IgD-negative memory B cell (primary cell): ENCODE measurements around the gene DENND1A. TPM values are rescaled to one million over a fixed set of nuclear protein-coding genes. Genes with fewer than 3 reads are reported as not detected.

Source experiments
- H3K27ac Mint-ChIP-seq, 3 donors: one replicate each; pipeline ENCODE4 v1.8.0; 2020 to 2022; ENCODE audit warnings: mild to moderate bottlenecking in 3 of 3, mixed read lengths in 3 of 3, moderate library complexity in 1 of 3
- H3K27me3 Mint-ChIP-seq: one replicate; pipeline ENCODE4 v1.8.0; 2021; ENCODE audit warnings: mixed read lengths
- H3K36me3 Mint-ChIP-seq: one replicate; pipeline ENCODE4 v1.8.0; 2020; ENCODE audit warnings: mild to moderate bottlenecking, mixed read lengths
- H3K4me1 Mint-ChIP-seq, 3 donors: one replicate each; pipeline ENCODE4 v1.8.0; 2020 to 2022; ENCODE audit warnings: mixed read lengths in 3 of 3, mild to moderate bottlenecking in 1 of 3
- H3K4me3 Mint-ChIP-seq, 4 donors: one replicate each; pipeline ENCODE4 v1.8.0; 2020 to 2022; ENCODE audit warnings: mild to moderate bottlenecking in 4 of 4, mixed read lengths in 4 of 4, moderate library complexity in 3 of 4
- H3K9me3 Mint-ChIP-seq, 3 donors: one replicate each; pipeline ENCODE4 v1.8.0; 2020 to 2021; ENCODE audit warnings: mixed read lengths in 3 of 3, mild to moderate bottlenecking in 1 of 3
- polyA plus RNA-seq: library from polyadenylated mRNA; unstranded; fragments of 300-500 nt; fragmentation: Illumina TruSeq; gene quantifications from one replicate; pipeline ENCODE4 v1.2.3, GENCODE V29; 2021

DENND1A gene
- polyA plus RNA-seq, 1 donor from 2014 or later = 6.4 TPM

GRCh38 chr9:123871781-123872180, 58.1 kb downstream of the DENND1A start:
- H3K9me3 Mint-ChIP-seq = no peaks in the 10 kb centered on the region
- H3K4me1 Mint-ChIP-seq = peaks cover 13 to 20% (median 13%) of the 10 kb centered on the region in 3 donors
- no peak overlapping the region for H3K4me3 Mint-ChIP-seq
- H3K27me3 Mint-ChIP-seq = no peaks in the 10 kb centered on the region
- H3K27ac Mint-ChIP-seq = no peak overlapping the region
- H3K36me3 Mint-ChIP-seq = peaks cover 16% of the 10 kb centered on the region

DNA sequence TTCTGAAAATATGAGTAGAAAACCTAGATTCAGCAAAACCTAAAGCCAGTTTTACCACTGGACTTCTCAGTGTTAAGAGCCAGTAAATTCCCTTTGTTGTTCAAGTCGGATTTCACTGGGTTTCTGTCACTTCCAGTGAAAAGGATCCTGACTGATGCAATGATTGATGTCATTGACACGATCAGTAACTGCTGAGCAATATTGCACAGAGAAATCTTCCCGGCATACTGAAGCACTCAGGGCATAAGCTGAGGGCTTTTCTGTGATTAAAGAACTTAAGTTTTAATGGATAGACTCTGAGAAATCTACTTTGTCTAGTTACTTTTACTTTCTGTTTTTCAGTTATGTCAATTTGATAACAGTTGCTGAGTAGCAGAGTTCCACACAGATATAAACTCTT, 61.9 kb downstream of the DENND1A start:
- H3K4me3 Mint-ChIP-seq = peak overlapping the region in 1 of 4 donors; percentile 42
- H3K4me1 Mint-ChIP-seq = peaks cover 15 to 29% (median 25%) of the 10 kb centered on the region in 3 donors
- peaks cover 4% of the 10 kb centered on the region for H3K36me3 Mint-ChIP-seq
- H3K27me3 Mint-ChIP-seq = no peaks in the 10 kb centered on the region
- H3K27ac Mint-ChIP-seq = no peak overlapping the region
- H3K9me3 Mint-ChIP-seq = no peaks in the 10 kb centered on the region

DNA sequence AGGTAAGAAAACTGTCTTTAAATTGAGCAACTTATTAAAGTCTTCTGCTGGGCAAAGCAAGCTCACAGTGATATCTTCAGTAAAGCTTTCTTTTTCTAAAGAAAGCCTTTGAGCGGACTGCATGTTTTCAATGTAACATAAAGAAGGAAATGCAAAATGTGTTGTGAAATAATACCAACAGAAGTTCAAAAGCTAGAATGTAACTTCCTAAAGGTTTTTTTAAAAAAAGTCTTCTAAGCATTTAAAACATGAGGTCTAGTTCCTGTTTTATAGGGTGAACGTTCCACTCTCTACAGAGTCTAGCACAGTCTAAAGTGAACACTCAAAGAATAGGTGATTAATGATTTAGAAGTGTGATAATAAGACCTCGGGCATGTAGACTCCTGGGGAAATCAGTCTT, 62.9 kb downstream of the DENND1A start:
- no peaks in the 10 kb centered on the region for H3K9me3 Mint-ChIP-seq
- peak overlapping the region in 2 of 4 donors; percentile 86 for H3K4me3 Mint-ChIP-seq
- no peak overlapping the region for H3K27ac Mint-ChIP-seq
- H3K4me1 Mint-ChIP-seq = peaks cover 15 to 28% (median 27%) of the 10 kb centered on the region in 3 donors
- peaks cover 4% of the 10 kb centered on the region for H3K36me3 Mint-ChIP-seq
- H3K27me3 Mint-ChIP-seq = no peaks in the 10 kb centered on the region

GRCh38 chr9:123866497-123866896, 63.4 kb downstream of the DENND1A start:
- H3K4me3 Mint-ChIP-seq = peak overlapping the region in 1 of 4 donors; percentile 68
- peaks cover 4% of the 10 kb centered on the region for H3K36me3 Mint-ChIP-seq
- peaks cover 15 to 28% (median 27%) of the 10 kb centered on the region in 3 donors for H3K4me1 Mint-ChIP-seq
- no peak overlapping the region for H3K27ac Mint-ChIP-seq
- no peaks in the 10 kb centered on the region for H3K27me3 Mint-ChIP-seq
- H3K9me3 Mint-ChIP-seq = no peaks in the 10 kb centered on the region

- H3K27me3 Mint-ChIP-seq = no peaks in the 10 kb centered on the region
- no peak overlapping the region for H3K27ac Mint-ChIP-seq
- H3K4me3 Mint-ChIP-seq = no peak overlapping the region
- H3K4me1 Mint-ChIP-seq = peaks cover 15 to 29% (median 28%) of the 10 kb centered on the region in 3 donors
- no peaks in the 10 kb centered on the region for H3K9me3 Mint-ChIP-seq
- peaks cover 4% of the 10 kb centered on the region for H3K36me3 Mint-ChIP-seq
Observed at GRCh38 chr9:123865226-123866000, 64.5 kb downstream of the DENND1A start.

- no peak overlapping the region for H3K27ac Mint-ChIP-seq
- no peaks in the 10 kb centered on the region for H3K9me3 Mint-ChIP-seq
- H3K36me3 Mint-ChIP-seq = no peaks in the 10 kb centered on the region
- no peaks in the 10 kb centered on the region for H3K27me3 Mint-ChIP-seq
- no peak overlapping the region for H3K4me3 Mint-ChIP-seq
- H3K4me1 Mint-ChIP-seq = peaks cover 15 to 30% (median 28%) of the 10 kb centered on the region in 3 donors
Observed at GRCh38 chr9:123864251-123864650, 65.7 kb downstream of the DENND1A start.

DNA sequence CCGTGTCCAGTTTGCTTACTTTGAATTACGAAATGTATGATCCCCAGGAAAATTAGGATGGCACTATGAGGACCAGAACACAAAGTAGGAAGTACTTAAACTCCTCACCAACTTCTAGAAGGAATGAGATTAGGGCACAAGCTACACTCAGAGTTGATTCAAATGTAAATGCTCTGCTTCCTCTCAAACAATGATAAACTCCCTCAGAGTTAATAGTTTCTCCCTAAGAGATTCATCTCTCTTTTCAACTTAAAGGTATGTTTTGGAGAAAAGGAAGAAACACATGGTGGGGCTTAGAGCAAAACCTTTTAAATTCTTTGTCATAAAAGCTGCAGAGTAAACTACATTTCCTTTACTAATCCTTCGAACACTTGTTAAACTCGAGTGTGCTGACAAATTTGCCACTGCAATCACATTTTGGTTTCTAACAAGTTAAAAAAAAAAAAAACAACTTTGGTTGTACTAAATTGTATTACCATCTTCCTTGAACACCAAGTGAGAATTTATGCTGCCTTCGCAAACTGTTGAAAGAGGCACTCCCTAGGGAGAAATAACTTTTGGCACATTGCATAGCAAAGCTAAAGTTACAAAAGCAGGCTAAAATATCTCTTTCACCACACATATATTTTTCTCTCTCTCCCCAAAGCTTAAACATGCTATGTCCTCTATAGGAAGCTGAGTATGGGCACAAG, 66.6 kb downstream of the DENND1A start:
- H3K36me3 Mint-ChIP-seq = no peaks in the 10 kb centered on the region
- H3K9me3 Mint-ChIP-seq = no peaks in the 10 kb centered on the region
- no peak overlapping the region for H3K4me3 Mint-ChIP-seq
- H3K27me3 Mint-ChIP-seq = no peaks in the 10 kb centered on the region
- no peak overlapping the region for H3K27ac Mint-ChIP-seq
- peaks cover 14 to 28% (median 25%) of the 10 kb centered on the region in 3 donors for H3K4me1 Mint-ChIP-seq

- H3K27me3 Mint-ChIP-seq = no peaks in the 10 kb centered on the region
- no peaks in the 10 kb centered on the region for H3K9me3 Mint-ChIP-seq
- peaks cover 6% of the 10 kb centered on the region for H3K36me3 Mint-ChIP-seq
- peak overlapping the region in 1 of 3 donors; percentile 40 for H3K27ac Mint-ChIP-seq
- peaks cover 5 to 15% (median 11%) of the 10 kb centered on the region in 3 donors for H3K4me1 Mint-ChIP-seq
- no peak overlapping the region for H3K4me3 Mint-ChIP-seq
Observed at GRCh38 chr9:123861756-123862120, 68.2 kb downstream of the DENND1A start.

GRCh38 chr9:123861086-123861755, 68.7 kb downstream of the DENND1A start:
- Mint-ChIP-seq H3K4me3 (no peak overlapping the region), H3K4me1 (peaks cover 4 to 11% (median 7%) of the 10 kb centered on the region in 3 donors), H3K36me3 (peaks cover 7% of the 10 kb centered on the region), H3K9me3 (no peaks in the 10 kb centered on the region), H3K27me3 (no peaks in the 10 kb centered on the region), H3K27ac (peak overlapping the region in 1 of 3 donors; percentile 40)

DNA sequence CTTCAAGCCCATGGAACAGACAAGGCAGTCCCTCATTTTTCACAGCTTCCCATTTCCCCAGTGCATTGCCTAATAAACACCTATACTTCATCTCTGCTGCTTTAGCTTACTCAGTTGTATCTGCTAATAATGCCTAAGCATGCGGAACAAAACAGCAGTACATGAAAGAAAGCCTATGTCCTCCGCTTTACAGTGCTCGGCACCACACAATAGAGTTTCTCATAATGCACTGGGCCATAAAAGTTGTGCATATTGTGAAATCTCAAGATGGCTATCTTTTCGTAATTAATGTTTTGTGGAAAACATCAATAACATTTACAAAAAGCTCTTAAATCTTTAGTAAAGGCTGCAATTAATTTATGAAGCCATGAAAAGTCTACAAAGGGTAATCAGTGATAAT, 69.3 kb downstream of the DENND1A start:
- Mint-ChIP-seq H3K4me3 (no peak overlapping the region), H3K9me3 (no peaks in the 10 kb centered on the region), H3K27ac (peak overlapping the region in 1 of 3 donors; percentile 47), H3K36me3 (peaks cover 7% of the 10 kb centered on the region), H3K27me3 (no peaks in the 10 kb centered on the region), H3K4me1 (peaks cover 3 to 6% (median 5%) of the 10 kb centered on the region in 3 donors)

- Mint-ChIP-seq H3K4me3 (no peak overlapping the region), H3K36me3 (peaks cover 23% of the 10 kb centered on the region), H3K4me1 (peaks cover 0 to 7% (median 2%) of the 10 kb centered on the region in 3 donors), H3K27me3 (no peaks in the 10 kb centered on the region), H3K9me3 (peaks cover 0 to 16% (median 2%) of the 10 kb centered on the region in 3 donors), H3K27ac (no peak overlapping the region)
Observed at GRCh38 chr9:123852403-123852802, 77.5 kb downstream of the DENND1A start.

- Mint-ChIP-seq H3K36me3 (peaks cover 26% of the 10 kb centered on the region), H3K27me3 (no peaks in the 10 kb centered on the region), H3K9me3 (peaks cover 0 to 22% (median 3%) of the 10 kb centered on the region in 3 donors), H3K4me3 (no peak overlapping the region), H3K4me1 (peaks cover 0 to 4% (median 2%) of the 10 kb centered on the region in 3 donors), H3K27ac (no peak overlapping the region)
Observed at GRCh38 chr9:123851851-123852250, 78.1 kb downstream of the DENND1A start.

DNA sequence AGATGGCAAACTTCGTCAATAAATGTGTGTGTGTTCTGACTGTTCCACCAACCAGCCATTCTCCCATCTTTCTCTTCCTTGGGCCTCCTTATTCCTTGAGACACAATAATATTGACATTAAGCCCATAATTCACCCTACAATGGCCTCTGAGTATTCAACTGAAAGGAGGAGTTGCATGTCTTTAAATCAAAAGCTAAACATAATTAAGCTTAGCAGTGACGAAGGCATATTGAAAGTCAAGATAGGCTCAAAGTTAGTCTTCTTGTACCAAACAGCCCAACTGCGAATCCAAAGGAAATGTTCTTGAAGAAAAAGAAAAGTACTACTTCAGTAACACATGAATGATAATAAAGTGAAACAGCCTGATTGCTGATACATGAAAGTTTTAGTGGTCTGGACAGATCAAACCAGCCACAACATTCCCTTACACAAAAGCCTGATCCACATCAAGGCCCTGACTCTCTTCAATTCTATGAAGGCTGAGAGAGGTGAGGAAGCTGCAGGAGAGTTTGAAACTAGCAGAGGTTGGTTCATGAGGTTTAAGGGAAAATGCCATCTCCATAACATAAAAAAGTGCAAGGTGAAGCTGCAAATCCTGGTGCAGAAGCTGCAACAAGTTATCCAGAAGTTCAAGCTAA, 81.4 kb downstream of the DENND1A start:
- peaks cover 25% of the 10 kb centered on the region for H3K36me3 Mint-ChIP-seq
- H3K27me3 Mint-ChIP-seq = no peaks in the 10 kb centered on the region
- H3K4me3 Mint-ChIP-seq = peak overlapping the region in 1 of 4 donors; percentile 18
- H3K4me1 Mint-ChIP-seq = peaks cover 0 to 2% (median 0%) of the 10 kb centered on the region in 3 donors
- no peak overlapping the region for H3K27ac Mint-ChIP-seq
- peaks cover 5 to 38% (median 7%) of the 10 kb centered on the region in 3 donors for H3K9me3 Mint-ChIP-seq

DNA sequence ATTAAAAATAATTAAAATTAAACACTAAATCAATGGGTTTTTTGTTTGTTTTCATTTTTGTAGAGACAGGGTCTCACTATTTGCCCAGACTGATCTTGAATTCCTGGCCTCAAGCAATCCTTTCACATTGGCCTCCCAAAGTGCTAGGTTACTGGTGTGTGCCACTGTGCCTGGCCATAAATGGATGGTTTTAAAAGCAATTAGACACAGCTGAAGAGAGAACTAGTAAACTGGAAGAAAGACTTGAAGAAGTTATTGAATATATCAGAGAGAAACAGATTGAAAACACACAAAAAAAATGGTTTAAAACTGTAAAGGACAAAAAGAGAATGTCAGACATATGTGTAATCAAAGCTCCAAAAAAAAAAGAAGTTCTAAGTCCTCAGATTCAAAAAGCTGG, 83.0 kb downstream of the DENND1A start:
- Mint-ChIP-seq H3K27ac (no peak overlapping the region), H3K9me3 (peaks cover 7 to 44% (median 9%) of the 10 kb centered on the region in 3 donors), H3K27me3 (no peaks in the 10 kb centered on the region), H3K4me1 (peaks cover 0 to 2% (median 0%) of the 10 kb centered on the region in 3 donors), H3K36me3 (peaks cover 31% of the 10 kb centered on the region), H3K4me3 (no peak overlapping the region)
